Gastroesophageal sphincter (tissue), 4 donors: ENCODE results near the gene LEPR. TPM values are rescaled to one million over a fixed set of nuclear protein-coding genes. Genes with fewer than 3 reads are reported as not detected.
A peak's percentile ranks its signal among the peaks of the same experiment; 100 is the strongest.

ENCODE experiments used
- ATAC-seq: fragments of 150-250 bp; one replicate; pipeline ENCODE4 v1.9.1; 2016; ENCODE audit warnings: mild to moderate bottlenecking, moderate library complexity
- H3K27ac ChIP-seq, 4 donors: fragments of 200-600 bp; sonication (generic) in 3 of 4; 1 replicate in 3 of 4; 2 replicates in 1 of 4; pipeline ENCODE4 v1.5.1; 2016 to 2019
- H3K27me3 ChIP-seq: fragments of 200-600 bp; sonication (generic); one replicate; pipeline ENCODE4 v1.5.1; 2019
- H3K36me3 ChIP-seq, 2 donors: fragments of 200-600 bp; sonication (generic); one replicate each; pipeline ENCODE4 v1.5.1; 2019; ENCODE audit warnings: control low read depth in 1 of 2
- H3K4me1 ChIP-seq, 3 donors: fragments of 200-600 bp; sonication (generic); 1 replicate in 2 of 3; 2 replicates in 1 of 3; pipeline ENCODE4 v1.5.1; 2016 to 2019; ENCODE audit warnings: control low read depth in 2 of 3
- H3K4me3 ChIP-seq, 2 donors: fragments of 200-600 bp; sonication (generic); one replicate each; pipeline ENCODE4 v1.5.1; 2019; ENCODE audit warnings: mild to moderate bottlenecking in 1 of 2, moderate library complexity in 1 of 2
- H3K9me3 ChIP-seq, 3 donors: fragments of 200-600 bp; sonication (generic); one replicate each; pipeline ENCODE4 v1.5.1; 2017 to 2019; ENCODE audit warnings: control low read depth in 2 of 3
- EP300 ChIP-seq: sonication (generic); formaldehyde crosslinking; IDR thresholded peaks from one replicate; pipeline ENCODE4 v1.6.1; 2017; ENCODE audit warnings: antibody characterized with exemption, mild to moderate bottlenecking
- POLR2A ChIP-seq, 2 donors: fragments of 450-650 bp; IDR thresholded peaks; one replicate each; pipeline ENCODE4 v1.6.1; 2017; ENCODE audit warnings: antibody characterized with exemption in 2 of 2, mild to moderate bottlenecking in 2 of 2, moderate library complexity in 1 of 2
- POLR2AphosphoS5 ChIP-seq: sonication (generic); formaldehyde crosslinking; IDR thresholded peaks from one replicate; pipeline ENCODE4 v1.6.1; 2017; ENCODE audit warnings: antibody characterized with exemption
- WGBS, 2 donors: methylation state at CpG; one replicate each; pipeline ENCODE4 v1.1.5; 2018; ENCODE audit warnings: low coverage in 1 of 2; 5-methylcytosine and 5-hydroxymethylcytosine counted together
- total RNA-seq, 4 donors: library from RNA; depleted of rRNA; stranded (reverse); fragments of >200 nt; gene quantifications; one replicate each; pipeline ENCODE4 v1.1.0, GENCODE V29; 2016
- TF ChIP-seq, protein P1 (sequence below), 4 experiments: fragments of 200-600 bp in 2 of 4; fragments of 450-650 bp in 2 of 4; sonication (generic) in 1 of 4; IDR thresholded peaks; one replicate each; pipeline ENCODE4 v1.5.1; 2017 to 2019; ENCODE audit warnings: antibody characterized with exemption in 4 of 4, mild to moderate bottlenecking in 2 of 4, moderate library complexity in 2 of 4

LEPR gene
- total RNA-seq, 4 donors from 2014 or later: 11.0 to 51.1 (median 15.0) TPM

DNA sequence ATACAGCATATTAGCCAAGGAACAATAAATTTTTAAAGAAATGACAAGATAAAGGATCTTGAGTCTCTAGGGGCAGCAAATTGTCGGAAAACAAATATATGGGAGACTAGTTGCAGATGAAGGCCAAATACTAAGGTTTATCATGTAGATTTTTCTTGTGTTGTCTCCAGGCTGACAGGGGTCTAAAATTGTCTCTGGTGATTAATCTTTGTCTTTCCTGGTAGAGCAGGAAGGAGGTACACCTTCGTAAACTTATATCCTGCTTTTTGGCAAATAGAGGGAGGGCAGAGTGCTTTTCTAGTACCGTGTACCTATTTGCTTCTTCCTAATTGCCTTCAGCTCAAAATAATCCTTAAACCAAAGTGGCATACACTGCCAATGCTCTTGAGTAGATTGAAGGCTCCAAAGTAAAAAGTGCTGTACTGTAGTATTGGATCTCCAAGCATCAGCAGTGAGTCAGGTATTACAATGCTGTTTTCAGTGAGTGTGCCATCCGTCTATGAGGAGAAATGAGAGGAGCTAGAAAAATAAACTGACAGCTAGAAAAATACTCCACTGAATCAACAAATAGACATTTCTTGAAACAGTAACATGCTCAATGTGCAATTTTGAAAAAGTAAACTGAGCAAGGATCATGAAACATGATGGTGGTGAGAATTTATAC lies 1.8 kb upstream of the LEPR start:
- H3K9me3 ChIP-seq: no peaks in the 10 kb centered on the region
- no peaks in the 10 kb centered on the region for H3K27me3 ChIP-seq
- H3K27ac ChIP-seq: peak overlapping the region; percentile 16 to 99 (median 82)
- WGBS, 2 donors: 81 to 93% methylated on average over 4 of the region's 4 CpGs
- H3K36me3 ChIP-seq: no peaks in the 10 kb centered on the region
- TF ChIP-seq, protein P1, sequence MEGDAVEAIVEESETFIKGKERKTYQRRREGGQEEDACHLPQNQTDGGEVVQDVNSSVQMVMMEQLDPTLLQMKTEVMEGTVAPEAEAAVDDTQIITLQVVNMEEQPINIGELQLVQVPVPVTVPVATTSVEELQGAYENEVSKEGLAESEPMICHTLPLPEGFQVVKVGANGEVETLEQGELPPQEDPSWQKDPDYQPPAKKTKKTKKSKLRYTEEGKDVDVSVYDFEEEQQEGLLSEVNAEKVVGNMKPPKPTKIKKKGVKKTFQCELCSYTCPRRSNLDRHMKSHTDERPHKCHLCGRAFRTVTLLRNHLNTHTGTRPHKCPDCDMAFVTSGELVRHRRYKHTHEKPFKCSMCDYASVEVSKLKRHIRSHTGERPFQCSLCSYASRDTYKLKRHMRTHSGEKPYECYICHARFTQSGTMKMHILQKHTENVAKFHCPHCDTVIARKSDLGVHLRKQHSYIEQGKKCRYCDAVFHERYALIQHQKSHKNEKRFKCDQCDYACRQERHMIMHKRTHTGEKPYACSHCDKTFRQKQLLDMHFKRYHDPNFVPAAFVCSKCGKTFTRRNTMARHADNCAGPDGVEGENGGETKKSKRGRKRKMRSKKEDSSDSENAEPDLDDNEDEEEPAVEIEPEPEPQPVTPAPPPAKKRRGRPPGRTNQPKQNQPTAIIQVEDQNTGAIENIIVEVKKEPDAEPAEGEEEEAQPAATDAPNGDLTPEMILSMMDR (IDR thresholded peaks at IDR 0.05): no peak
- no peak overlapping the region for H3K4me3 ChIP-seq
- no peak for ATAC-seq
- H3K4me1 ChIP-seq: peaks cover 0 to 31% (median 20%) of the 10 kb centered on the region in 3 donors

DNA sequence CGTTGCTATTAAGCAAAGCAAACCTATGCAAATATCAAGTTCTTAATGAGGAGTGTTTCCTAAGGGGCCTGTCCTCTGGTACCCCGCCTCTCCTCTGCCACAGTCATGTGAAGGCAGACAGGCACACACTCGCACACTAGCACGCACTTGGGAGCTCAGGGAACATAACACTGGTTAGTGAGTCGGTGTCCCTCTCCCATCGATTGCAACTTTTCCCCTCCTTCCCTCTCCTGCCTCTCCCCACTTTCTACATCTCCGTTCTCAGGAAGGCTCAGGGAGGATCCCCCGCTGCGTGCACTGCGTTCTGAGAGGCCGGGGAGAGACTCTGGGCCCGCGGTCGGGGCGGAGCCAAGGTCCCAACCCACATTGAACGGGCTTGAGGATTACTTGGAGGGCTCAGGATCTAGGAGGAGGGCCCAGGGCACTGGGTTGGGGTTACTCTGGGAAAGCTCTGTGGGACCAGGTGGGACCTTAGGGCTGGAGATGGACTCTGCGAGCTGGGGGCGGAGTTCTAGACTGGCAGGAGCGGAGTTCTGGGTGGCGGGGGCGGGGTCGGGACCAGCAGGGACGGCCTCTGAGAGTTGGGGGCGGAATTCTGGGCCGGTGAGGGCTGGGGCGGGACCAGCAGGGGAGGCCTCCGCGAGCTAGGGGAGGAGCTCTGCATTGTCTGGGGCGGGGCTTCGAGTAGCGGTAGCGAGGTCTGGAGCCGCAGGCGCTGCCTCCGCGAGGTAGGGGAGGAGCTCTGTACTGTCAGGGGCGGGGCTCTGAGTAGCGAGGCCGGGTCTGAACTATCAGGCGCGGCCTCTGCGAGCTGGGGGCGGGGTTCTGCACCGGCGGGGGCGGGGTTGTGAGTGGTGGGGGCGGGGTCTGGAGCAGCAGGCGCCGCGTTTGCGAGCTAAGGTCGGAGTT lies 533 bp upstream of the LEPR start:
- TF ChIP-seq, protein P1 (IDR thresholded peaks at IDR 0.05): peak in 1 of 4 experiments; percentile 20
- no peak for TF ChIP-seq POLR2AphosphoS5
- Histone ChIP-seq H3K4me3 (peak overlapping the region; percentile 62 to 90), H3K36me3 (no peaks in the 10 kb centered on the region), H3K9me3 (no peaks in the 10 kb centered on the region), H3K4me1 (peaks cover 0 to 38% (median 27%) of the 10 kb centered on the region in 3 donors), H3K27me3 (no peaks in the 10 kb centered on the region), H3K27ac (peak overlapping the region; percentile 69 to 99 (median 96))
- WGBS, 2 donors: 0 to 3% methylated on average over 3 to 12 of the region's 52 CpGs
- peak; percentile 95 for ATAC-seq

DNA sequence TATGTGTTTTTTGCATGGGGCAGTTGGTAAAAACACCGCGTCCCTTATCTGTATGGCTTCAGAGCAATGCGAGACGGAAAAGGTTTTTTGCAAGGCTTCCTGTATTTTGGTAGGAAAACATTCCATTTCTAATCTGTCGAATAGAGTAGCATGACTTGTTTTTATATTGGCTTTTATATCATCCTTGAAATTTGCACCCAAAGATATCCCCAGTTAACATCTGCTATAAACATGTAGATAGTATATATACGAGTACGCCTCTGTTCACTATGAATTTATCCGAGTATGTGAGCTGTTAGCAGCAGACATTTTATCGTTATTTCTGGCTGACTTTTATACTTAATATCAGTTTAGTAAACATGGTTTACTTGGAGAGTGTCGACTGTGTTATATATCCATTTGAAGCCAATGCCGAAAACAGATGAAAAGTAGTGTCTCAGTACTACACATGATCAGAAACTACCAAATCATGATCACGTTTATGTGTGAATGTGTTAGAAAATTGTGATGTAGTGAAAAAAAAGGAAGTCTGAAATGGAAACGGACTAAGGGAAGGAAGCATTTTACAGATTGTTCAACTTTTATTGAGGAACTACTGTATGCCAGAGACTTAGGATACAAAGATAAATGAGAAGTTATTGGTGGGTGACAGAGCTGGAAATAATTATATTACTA lies 1.0 kb downstream of the LEPR start:
- H3K9me3 ChIP-seq: no peaks in the 10 kb centered on the region
- no peak for ATAC-seq
- peaks cover 3 to 16% of the 10 kb centered on the region in 2 donors for H3K36me3 ChIP-seq
- peaks cover 0 to 49% (median 27%) of the 10 kb centered on the region in 3 donors for H3K4me1 ChIP-seq
- H3K4me3 ChIP-seq: peak overlapping the region; percentile 62 to 90
- no peak for TF ChIP-seq POLR2AphosphoS5
- TF ChIP-seq POLR2A (IDR thresholded peaks at IDR 0.05): no peak
- TF ChIP-seq, protein P1 (IDR thresholded peaks at IDR 0.05): no peak
- TF ChIP-seq EP300: no peak
- WGBS, 2 donors: 0 to 2% methylated on average over 13 of the region's 13 CpGs
- H3K27me3 ChIP-seq: no peaks in the 10 kb centered on the region
- H3K27ac ChIP-seq: peak overlapping the region; percentile 89 to 99 (median 96)

DNA sequence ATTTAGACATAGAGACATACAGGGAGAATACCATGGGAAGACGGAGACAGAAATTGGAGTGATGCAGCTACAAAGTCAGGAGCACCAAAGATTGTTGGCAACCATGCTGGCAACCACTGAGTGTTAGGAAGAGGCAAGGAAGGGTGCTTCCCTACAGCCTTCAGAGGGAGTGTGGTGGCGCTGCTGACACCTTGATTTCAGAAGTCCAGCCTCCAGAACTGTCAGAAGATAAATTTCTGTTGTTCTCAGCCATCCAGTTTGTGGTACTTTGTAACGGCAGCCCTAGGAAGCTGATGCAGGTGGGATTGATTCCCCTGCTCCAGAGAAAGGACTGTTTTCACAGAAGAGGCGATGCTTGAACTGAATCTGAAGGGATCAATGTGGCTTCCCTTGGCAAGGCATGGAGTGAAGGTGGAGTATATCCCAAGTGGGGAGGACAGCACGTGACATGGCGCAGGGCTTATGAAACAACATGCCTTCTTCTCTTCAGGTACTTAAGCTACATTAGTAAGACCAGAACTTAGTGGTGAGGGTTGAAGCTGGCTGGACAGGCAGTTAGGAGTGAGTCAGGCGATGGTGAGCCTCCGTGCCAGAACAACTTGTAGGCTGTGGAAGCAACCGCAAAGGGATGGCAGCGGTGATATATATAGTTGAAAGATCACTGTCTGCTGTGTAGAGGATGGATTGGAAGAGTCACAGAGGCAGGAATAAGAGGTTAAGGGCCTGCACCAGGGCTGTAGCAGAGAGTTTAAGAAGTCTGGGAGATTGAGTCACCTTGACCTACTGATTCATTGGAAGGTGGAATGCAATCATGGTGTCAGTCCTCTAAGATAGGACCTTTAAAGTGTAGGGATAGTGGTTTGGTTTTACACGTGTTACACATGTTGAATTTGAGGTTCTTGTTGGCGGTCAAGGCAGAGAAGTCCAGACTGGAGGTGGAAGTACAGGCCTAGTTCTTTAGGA lies 2.1 kb downstream of the LEPR start:
- Histone ChIP-seq H3K9me3 (no peaks in the 10 kb centered on the region), H3K4me1 (peaks cover 0 to 49% (median 27%) of the 10 kb centered on the region in 3 donors), H3K27ac (peak overlapping the region in 3 of 4 donors; percentile 95 to 99 (median 97)), H3K27me3 (no peaks in the 10 kb centered on the region), H3K36me3 (peaks cover 3 to 26% of the 10 kb centered on the region in 2 donors), H3K4me3 (peak overlapping the region; percentile 62 to 90)
- ATAC-seq: no peak
- no peak for TF ChIP-seq EP300
- no peak for TF ChIP-seq POLR2A (IDR thresholded peaks at IDR 0.05)
- TF ChIP-seq, protein P1 (IDR thresholded peaks at IDR 0.05): no peak
- no peak for TF ChIP-seq POLR2AphosphoS5
- WGBS, 2 donors: 92 to 95% methylated on average over 7 to 9 of the region's 12 CpGs
